Caco-2 (cell line): ENCODE measurements around the gene JAGN1. TPM values are rescaled to one million over a fixed set of nuclear protein-coding genes. Genes with fewer than 3 reads are reported as not detected.
"Not testable (repeated sequence)": the region's sequence is repeated elsewhere in the genome, so short reads cannot be mapped to it uniquely, and the experiment has no call there.

Source experiments
- BruUV-seq: library from RNA; stranded (reverse); fragments of 400-500 nt; replicated peaks from 2 replicates; lab custom pipeline; 2021; lab: Mats Ljungman, UMichigan
- CTCF ChIA-PET: fragments of 300-600 bp; sonication (Branson Sonifier 250); formaldehyde crosslinking; loops from one replicate; lab custom pipeline; 2022; ENCODE audit warnings: antibody characterized with exemption; lab: Charles Lee
- POLR2A ChIA-PET: fragments of 300-600 bp; sonication (Branson Sonifier 250); formaldehyde crosslinking; loops from one replicate; lab custom pipeline; 2022; ENCODE audit warnings: antibody characterized with exemption; lab: Charles Lee
- DNase-seq, 2 experiments: peaks; one replicate each; pipeline versions ENCODE4 v3.0.0 to v3.0.0-alpha.2; 2020 to 2022
- H3K27me3 ChIP-seq: replicated peaks from 2 replicates; pipeline ENCODE4 v1.6.0; 2011; ENCODE audit warnings: low read length; ENCODE audit not compliant: control insufficient read depth, insufficient read depth
- H3K36me3 ChIP-seq: 2 replicates; pipeline ENCODE4 v1.5.1; 2011; ENCODE audit warnings: low read length; ENCODE audit not compliant: control insufficient read depth, insufficient read depth
- H3K4me1 ChIP-seq: fragments of 250-450 bp; sonication (Bioruptor Pico); 2 replicates; pipeline ENCODE4 v1.5.1; 2020; ENCODE audit warnings: mild to moderate bottlenecking
- H3K4me3 ChIP-seq: 2 replicates; pipeline ENCODE4 v1.5.1; 2011; ENCODE audit warnings: low read depth, mild to moderate bottlenecking, control low read depth, low read length
- H3K9me3 ChIP-seq: fragments of 250-450 bp; sonication (Bioruptor Pico); 2 replicates; pipeline ENCODE4 v1.5.1; 2020; ENCODE audit warnings: mild to moderate bottlenecking, moderate library complexity
- H3K27ac Mint-ChIP-seq: one replicate; pipeline ENCODE4 v1.8.0; 2022; ENCODE audit warnings: mixed read lengths; ENCODE audit not compliant: unreplicated experiment
- H3K27me3 Mint-ChIP-seq: one replicate; pipeline ENCODE4 v1.8.0; 2022; ENCODE audit warnings: mixed read lengths; ENCODE audit not compliant: insufficient read depth, unreplicated experiment
- H3K36me3 Mint-ChIP-seq: one replicate; pipeline ENCODE4 v1.8.0; 2022; ENCODE audit warnings: mild to moderate bottlenecking, mixed read lengths; ENCODE audit not compliant: insufficient read depth, unreplicated experiment
- H3K4me1 Mint-ChIP-seq: one replicate; pipeline ENCODE4 v1.8.0; 2022; ENCODE audit warnings: low read depth, mixed read lengths; ENCODE audit not compliant: unreplicated experiment
- H3K4me3 Mint-ChIP-seq: one replicate; pipeline ENCODE4 v1.8.0; 2022; ENCODE audit warnings: mild to moderate bottlenecking, moderate library complexity, mixed read lengths; ENCODE audit not compliant: unreplicated experiment
- H3K9me3 Mint-ChIP-seq: one replicate; pipeline ENCODE4 v1.8.0; 2022; ENCODE audit warnings: mixed read lengths; ENCODE audit not compliant: unreplicated experiment
- CTCF ChIP-seq, 2 experiments: fragments of 200-600 bp in 1 of 2; IDR thresholded peaks; 1 replicate in 1 of 2; 2 replicates in 1 of 2; pipeline versions ENCODE4 v1.5.1 to v1.8.0; 2011 to 2022; ENCODE audit warnings: antibody characterized with exemption in 1 of 2, control low read depth in 1 of 2, inconsistent platforms in 1 of 2, low read depth in 1 of 2, low read length in 1 of 2, mild to moderate bottlenecking in 1 of 2, moderate library complexity in 1 of 2; ENCODE audit not compliant: insufficient read depth in 1 of 2, severe bottlenecking in 1 of 2, unreplicated experiment in 1 of 2
- intact Hi-C: fragments of 100-400 bp; cut with micrococcal nuclease; formaldehyde crosslinking; loops from one replicate; pipeline ENCODE4 v1.10.0; 2022; ENCODE audit not compliant: unreplicated experiment
- total RNA-seq: library from RNA; stranded (reverse); gene quantifications from 2 replicates; pipeline ENCODE4 v1.2.3, GENCODE V29; 2022

JAGN1 gene
- total RNA-seq, 1 experiment from 2014 or later, result 34.2 TPM

- no peak for TF ChIP-seq CTCF (IDR thresholded peaks at IDR 0.05; ENCODE audit: insufficient read depth in 1 of 2, low read depth in 1 of 2, low read length in 1 of 2, severe bottlenecking in 1 of 2, unreplicated experiment in 1 of 2)
- Histone ChIP-seq H3K27me3 (no peaks in the 10 kb centered on the region), H3K4me3 (peak within 1 kb of the TSS; percentile 79), H3K36me3 (no peaks in the 10 kb centered on the region), H3K4me1 (peaks cover 20% of the 10 kb centered on the region), H3K9me3 (no peaks in the 10 kb centered on the region)
- peak within 1 kb of the TSS; percentile 99 for H3K4me3 Mint-ChIP-seq
- peaks cover 14% of the 10 kb centered on the region for H3K4me1 Mint-ChIP-seq
- H3K9me3 Mint-ChIP-seq, result no peaks in the 10 kb centered on the region
- peak; percentile 96 to 98 for DNase-seq
- H3K27ac Mint-ChIP-seq, result peak within 1 kb of the TSS; percentile 94
- POLR2A ChIA-PET, result interaction anchor here (0.5 to 0.8 kb wide), 3 partner anchors 40 to 447 kb away, joined by 3 read pairs; no protein-coding TSS in a partner anchor
- CTCF ChIA-PET, result interaction anchor here (0.7 to 1.7 kb wide), 2 partner anchors 73 to 89 kb away, joined by 3 to 5 read pairs; partner anchors contain the start of gene IL17RC
- intact Hi-C loops, result loop anchor here (2.0 to 5.0 kb wide), 4 partner anchors 35 to 88 kb away; partner anchors contain the start of genes CRELD1 and IL17RC
- no peaks in the 10 kb centered on the region for H3K27me3 Mint-ChIP-seq
- H3K36me3 Mint-ChIP-seq, result peaks cover 25% of the 10 kb centered on the region
- no TSS peak for BruUV-seq
Measured at GRCh38 chr3:9843715-9844438, 46.5 kb upstream of the JAGN1 start, which contains the start of gene RPUSD3. TSS of gene RPUSD3 (minus strand) at chr3:9844008. CDS start at chr3:9843990, 18 bp downstream.

DNA sequence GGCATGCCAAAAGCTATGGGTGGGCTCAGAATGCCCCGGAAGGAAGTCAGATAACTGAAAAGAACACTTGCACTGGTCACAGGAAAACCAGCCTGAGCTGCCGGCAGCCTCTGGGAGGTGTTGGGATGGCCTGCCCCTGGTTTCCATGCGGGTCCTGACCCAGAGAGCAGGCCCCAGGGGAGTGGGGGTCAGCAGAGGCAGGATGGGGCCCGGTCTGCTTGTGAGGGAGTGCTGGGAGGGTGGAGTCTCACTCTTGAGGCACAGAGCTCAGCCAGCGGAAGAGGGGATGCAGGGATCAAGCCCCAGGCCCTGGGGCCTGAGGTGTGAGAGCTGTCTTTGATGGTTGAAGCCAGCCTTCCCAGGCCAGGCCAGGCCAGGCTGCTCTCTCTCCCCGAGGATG is 44.2 kb upstream of the JAGN1 start:
- no peak for DNase-seq
- Mint-ChIP-seq H3K27ac (no peak overlapping the region), H3K36me3 (peaks cover 19% of the 10 kb centered on the region), H3K4me1 (peaks cover 14% of the 10 kb centered on the region), H3K27me3 (no peaks in the 10 kb centered on the region), H3K9me3 (no peaks in the 10 kb centered on the region), H3K4me3 (no peak overlapping the region)
- intact Hi-C loops, result no loop called here
- H3K27me3 ChIP-seq, result no peaks in the 10 kb centered on the region
- BruUV-seq, result no TSS peak
- H3K4me1 ChIP-seq, result peaks cover 31% of the 10 kb centered on the region
- H3K9me3 ChIP-seq, result no peaks in the 10 kb centered on the region
- ChIA-PET POLR2A (interaction anchor here (0.5 kb wide), 1 partner anchor 86 kb away, joined by 9 read pairs; no protein-coding TSS in a partner anchor), CTCF (interaction anchor here (0.8 kb wide), 1 partner anchor 101 kb away, joined by 4 read pairs; no protein-coding TSS in a partner anchor)
- H3K4me3 ChIP-seq, result no peak overlapping the region
- no peak for TF ChIP-seq CTCF (IDR thresholded peaks at IDR 0.05; ENCODE audit: insufficient read depth in 1 of 2, low read depth in 1 of 2, low read length in 1 of 2, severe bottlenecking in 1 of 2, unreplicated experiment in 1 of 2)
- no peaks in the 10 kb centered on the region for H3K36me3 ChIP-seq

- intact Hi-C loops, result no loop called here
Measured at GRCh38 chr3:9846931-9847488, 43.4 kb upstream of the JAGN1 start.

DNA sequence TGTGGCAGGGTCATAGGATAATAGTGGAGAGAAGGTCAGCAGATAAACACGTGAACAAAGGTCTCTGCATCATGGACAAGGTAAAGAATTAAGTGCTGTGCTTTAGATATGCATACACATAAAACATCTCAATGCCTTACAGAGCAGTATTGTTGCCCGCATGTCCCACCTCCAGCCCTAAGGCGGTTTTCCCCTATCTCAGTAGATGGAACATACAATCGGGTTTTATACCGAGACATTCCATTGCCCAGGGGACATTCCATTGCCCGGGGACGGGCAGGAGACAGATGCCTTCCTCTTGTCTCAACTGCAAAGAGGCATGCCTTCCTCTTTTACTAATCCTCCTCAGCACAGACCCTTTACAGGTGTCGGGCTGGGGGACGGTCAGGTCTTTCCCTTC is 42.5 kb upstream of the JAGN1 start:
- ChIA-PET CTCF (interaction anchor here (1.4 kb wide), 1 partner anchor 99 kb away, joined by 7 read pairs; no protein-coding TSS in a partner anchor), POLR2A (interaction anchor here (1.4 kb wide), 1 partner anchor 85 kb away, joined by 6 read pairs; no protein-coding TSS in a partner anchor)
- intact Hi-C loops, result loop anchor here (1.0 kb wide), 1 partner anchor 54 kb away; the partner anchor contains the start of gene IL17RE

More at GRCh38 chr3:9846931-9847488, 43.4 kb upstream of the JAGN1 start:
- H3K36me3 Mint-ChIP-seq, result peaks cover 12% of the 10 kb centered on the region
- H3K4me1 Mint-ChIP-seq, result peaks cover 14% of the 10 kb centered on the region
- no peak for TF ChIP-seq CTCF (IDR thresholded peaks at IDR 0.05; ENCODE audit: insufficient read depth in 1 of 2, low read depth in 1 of 2, low read length in 1 of 2, severe bottlenecking in 1 of 2, unreplicated experiment in 1 of 2)
- DNase-seq, result no peak
- Histone ChIP-seq H3K9me3 (no peaks in the 10 kb centered on the region), H3K4me1 (peaks cover 31% of the 10 kb centered on the region), H3K27me3 (no peaks in the 10 kb centered on the region), H3K36me3 (no peaks in the 10 kb centered on the region), H3K4me3 (no peak overlapping the region)
- no TSS peak for BruUV-seq
- no peaks in the 10 kb centered on the region for H3K9me3 Mint-ChIP-seq
- ChIA-PET CTCF (interaction anchor here (0.8 kb wide), 1 partner anchor 100 kb away, joined by 4 read pairs; no protein-coding TSS in a partner anchor), POLR2A (interaction anchor here (0.5 to 0.6 kb wide), 2 partner anchors 86 to 153 kb away, joined by 3 to 9 read pairs; no protein-coding TSS in a partner anchor)
- no peak overlapping the region for H3K4me3 Mint-ChIP-seq
- H3K27ac Mint-ChIP-seq, result no peak overlapping the region
- H3K27me3 Mint-ChIP-seq, result no peaks in the 10 kb centered on the region

More for the DNA sequence above, 42.5 kb upstream of the JAGN1 start:
- not testable (repeated sequence) for H3K27me3 ChIP-seq, H3K4me3 ChIP-seq, H3K36me3 ChIP-seq, H3K9me3 Mint-ChIP-seq, H3K4me3 Mint-ChIP-seq, BruUV-seq, H3K27me3 Mint-ChIP-seq, H3K4me1 Mint-ChIP-seq, H3K36me3 Mint-ChIP-seq, H3K27ac Mint-ChIP-seq, H3K9me3 ChIP-seq
- DNase-seq, result peak; percentile 49 to 69
- H3K4me1 ChIP-seq, result peaks cover 31% of the 10 kb centered on the region
